ENCODE results near the gene BCAP31.

DNA sequence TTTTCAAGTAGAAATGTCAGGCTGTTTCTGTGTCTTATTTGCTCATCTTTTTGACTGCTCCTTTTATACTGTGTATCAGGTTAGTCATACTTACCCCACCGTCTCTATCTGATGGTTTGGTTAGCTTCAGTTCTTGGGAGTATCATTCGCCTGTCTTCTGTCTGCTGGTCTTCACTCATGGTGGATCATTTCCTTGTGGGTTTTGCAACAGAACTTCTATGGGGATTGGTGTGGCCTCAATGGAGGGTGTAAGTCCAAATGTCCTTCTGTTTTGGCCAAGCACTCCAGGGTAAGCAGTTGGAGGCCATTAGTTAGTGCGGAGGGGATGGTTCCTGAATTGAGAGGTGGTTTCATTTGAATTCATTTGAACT, 7.6 kb upstream of the BCAP31 start:
- TF ChIP-seq, protein P1, sequence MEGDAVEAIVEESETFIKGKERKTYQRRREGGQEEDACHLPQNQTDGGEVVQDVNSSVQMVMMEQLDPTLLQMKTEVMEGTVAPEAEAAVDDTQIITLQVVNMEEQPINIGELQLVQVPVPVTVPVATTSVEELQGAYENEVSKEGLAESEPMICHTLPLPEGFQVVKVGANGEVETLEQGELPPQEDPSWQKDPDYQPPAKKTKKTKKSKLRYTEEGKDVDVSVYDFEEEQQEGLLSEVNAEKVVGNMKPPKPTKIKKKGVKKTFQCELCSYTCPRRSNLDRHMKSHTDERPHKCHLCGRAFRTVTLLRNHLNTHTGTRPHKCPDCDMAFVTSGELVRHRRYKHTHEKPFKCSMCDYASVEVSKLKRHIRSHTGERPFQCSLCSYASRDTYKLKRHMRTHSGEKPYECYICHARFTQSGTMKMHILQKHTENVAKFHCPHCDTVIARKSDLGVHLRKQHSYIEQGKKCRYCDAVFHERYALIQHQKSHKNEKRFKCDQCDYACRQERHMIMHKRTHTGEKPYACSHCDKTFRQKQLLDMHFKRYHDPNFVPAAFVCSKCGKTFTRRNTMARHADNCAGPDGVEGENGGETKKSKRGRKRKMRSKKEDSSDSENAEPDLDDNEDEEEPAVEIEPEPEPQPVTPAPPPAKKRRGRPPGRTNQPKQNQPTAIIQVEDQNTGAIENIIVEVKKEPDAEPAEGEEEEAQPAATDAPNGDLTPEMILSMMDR (conservative IDR thresholded peaks at IDR 0.05; ENCODE audit: low read length): no peak
- no peak for TF ChIP-seq EZH2phosphoT487 (IDR thresholded peaks at IDR 0.05; ENCODE audit: borderline replicate concordance, low read depth, low read length)

Measured in OCI-LY7 (cell line).